H4 (cell line): ENCODE measurements around the gene IKBKE. TPM values are rescaled to one million over a fixed set of nuclear protein-coding genes. Genes with fewer than 3 reads are reported as not detected.

Experiments used
- DNase-seq: peaks from one replicate; pipeline ENCODE4 v3.0.0-alpha.2; 2015; ENCODE audit warnings: low spot score
- total RNA-seq: library from RNA; depleted of rRNA; stranded (reverse); fragments of >200 nt; shearing (Covaris generic); gene quantifications from 2 replicates; pipeline ENCODE4 v1.2.3, GENCODE V29; 2014

The IKBKE gene
- total RNA-seq, 1 experiment from 2014 or later, result 12.1 TPM

DNA sequence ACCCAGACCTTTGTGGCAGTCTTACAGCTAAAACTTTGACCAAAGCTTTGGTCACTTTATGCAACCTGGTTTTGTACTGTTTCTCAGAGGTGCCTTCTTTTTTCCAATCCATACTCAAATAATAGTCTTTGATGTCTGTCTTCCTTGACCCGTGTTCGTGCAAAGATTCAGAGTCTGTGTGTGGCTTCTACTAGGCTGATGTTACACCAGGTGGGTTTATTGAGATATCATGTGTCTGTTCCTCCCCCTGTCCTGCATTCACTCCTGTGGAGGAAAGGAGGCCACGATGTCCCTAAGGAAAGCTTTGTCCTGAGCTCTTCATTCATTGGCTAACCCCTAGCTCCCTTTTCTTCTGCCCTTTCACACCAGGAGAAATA lies 15.0 kb upstream of the IKBKE start:
- no peak for DNase-seq

DNA sequence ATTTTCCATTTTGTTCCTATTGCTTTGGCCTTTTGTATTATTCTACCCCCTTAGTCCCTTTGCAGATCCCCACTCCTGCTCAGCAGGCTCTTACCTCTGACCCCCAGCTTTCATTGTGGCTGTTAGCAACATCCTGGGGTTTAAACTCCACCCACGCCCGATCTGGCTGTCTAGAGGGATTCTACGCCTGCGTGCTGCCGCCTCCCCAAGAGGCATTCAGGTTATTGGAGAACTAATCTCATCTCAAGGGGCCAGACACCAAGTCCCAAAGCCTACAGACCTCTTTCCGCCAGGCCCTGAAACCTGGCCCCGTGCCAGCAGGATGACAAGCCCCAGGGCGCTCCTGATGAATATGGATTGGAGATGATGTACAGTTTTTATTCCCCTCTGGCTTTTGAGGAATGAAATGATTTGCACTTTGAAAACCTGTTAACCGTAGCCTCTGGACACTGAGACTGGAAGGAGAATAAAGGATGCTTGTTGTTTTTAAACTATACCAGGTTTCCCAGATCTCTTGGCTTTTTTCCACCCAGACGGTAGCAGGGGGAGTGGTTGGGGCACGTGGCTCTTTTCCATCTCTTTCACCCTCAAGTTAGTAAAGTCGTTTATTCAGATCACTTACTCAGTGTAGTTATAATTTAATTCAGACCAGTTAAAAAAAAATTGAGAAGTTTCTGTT lies 14.5 kb upstream of the IKBKE start:
- DNase-seq, result no peak

DNA sequence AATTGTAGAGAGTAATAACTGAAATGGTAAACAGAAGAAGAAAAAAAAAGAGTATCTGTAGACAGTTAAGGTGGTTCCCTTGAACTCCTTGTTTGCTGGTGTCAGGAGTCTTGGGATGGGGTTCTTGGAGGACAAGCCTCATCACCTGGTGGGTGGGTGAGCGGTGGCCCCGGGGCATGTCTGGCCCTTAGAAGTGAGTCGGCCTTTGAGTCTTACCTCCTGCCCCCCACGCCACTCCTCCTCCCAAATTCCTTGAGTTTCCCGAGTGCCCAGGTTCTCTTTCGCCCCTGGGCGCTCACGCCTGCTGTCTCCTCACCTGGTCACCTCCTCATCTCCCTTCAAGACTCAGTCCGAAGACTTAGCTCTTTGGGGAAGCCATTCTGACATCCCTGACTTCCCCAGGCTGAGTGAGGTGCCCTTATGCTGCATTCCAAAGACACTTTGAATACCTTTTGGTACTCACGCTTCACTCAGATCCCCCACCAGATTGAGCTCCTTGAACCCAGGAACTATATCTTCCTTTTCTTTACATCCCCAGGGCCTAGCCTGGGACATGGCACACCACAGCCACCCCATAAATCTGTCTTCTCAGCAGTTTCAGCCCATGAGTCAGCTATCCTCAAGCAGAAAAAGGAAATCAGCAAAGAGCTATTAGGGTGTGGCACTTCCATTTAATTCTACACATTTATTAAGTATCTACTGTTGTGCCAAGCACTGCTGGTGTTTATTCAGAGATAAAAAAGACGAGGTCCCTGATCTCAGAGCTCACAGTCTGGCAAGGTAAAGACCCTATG lies 13.5 kb upstream of the IKBKE start:
- DNase-seq, result no peak

DNA sequence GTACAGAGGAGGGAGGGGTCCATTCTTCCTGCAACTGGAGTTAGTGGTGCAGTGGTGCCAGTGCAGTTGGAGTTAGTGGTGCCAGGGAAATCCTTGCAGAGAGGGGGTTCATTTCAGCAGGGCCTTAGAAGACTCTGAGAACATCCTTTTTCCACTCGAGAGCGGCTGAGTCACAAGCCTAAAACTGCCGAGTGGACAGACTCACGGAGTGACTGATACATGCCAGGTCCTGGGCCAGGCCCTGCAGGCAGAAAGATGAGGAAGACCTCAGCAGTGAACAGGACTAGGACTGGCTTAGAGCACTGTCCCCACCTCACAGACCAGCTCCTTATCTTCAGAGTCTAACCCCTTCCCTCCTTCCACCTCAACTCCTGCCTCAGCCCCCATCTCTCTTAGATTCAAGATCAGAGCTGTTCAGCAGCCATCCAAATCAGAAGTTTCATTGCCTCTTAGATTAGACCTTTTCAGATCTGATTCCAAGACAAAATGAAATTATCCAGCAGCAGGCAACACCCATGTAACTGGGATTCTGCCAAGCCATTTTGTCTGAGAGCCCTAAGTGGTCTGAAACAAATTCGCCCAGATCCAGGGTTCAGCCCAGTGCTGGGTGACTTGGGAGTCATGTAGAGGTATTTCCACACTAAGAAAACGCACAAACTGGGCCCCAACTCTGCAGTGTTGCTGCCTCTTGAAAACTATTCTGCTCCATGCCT lies 12.7 kb upstream of the IKBKE start:
- no peak for DNase-seq

DNA sequence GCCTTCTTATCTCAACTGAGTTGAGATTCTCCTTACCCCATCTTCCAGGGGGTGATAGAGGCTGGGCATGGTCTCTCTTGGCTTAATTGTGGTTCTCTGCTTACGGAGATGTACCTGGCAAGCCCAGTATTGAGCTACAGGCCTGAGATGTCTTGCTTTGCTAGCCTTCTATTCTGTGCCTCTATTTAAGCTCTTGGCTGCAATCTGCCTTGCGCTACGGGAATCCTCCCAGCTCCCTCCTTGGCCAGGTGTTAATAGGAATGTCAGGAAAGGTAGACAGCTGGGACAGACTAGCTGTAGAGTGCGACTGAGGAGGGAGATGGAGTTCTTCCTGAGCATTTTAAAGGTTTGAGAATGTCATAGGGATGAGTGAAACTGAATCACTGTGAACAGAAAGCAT lies 10.6 kb upstream of the IKBKE start:
- DNase-seq, result no peak

DNA sequence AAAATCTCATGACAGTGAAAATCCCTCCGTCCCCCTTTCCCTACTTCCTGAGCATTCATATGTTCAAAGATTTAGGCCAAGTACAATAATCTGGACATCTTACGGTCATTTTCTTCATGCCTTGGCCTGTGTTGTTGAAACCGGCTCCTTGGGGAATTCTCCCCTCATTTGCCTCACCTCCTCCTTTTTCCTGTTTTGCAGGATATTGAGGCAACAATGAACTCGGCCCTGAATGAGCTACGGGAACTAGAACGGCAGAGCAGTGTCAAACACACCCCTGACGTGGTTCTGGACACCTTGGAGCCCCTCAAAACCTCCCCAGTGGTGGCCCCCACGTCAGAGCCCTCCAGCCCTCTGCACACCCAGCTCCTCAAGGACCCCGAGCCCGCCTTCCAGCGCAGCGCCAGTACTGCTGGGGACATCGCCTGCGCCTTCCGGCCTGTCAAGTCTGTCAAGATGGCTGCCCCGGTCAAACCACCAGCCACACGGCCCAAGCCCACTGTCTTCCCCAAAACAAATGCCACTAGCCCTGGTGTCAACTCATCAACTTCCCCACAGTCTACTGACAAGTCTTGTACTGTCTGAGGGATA lies 9.3 kb upstream of the IKBKE start:
- DNase-seq, result no peak

DNA sequence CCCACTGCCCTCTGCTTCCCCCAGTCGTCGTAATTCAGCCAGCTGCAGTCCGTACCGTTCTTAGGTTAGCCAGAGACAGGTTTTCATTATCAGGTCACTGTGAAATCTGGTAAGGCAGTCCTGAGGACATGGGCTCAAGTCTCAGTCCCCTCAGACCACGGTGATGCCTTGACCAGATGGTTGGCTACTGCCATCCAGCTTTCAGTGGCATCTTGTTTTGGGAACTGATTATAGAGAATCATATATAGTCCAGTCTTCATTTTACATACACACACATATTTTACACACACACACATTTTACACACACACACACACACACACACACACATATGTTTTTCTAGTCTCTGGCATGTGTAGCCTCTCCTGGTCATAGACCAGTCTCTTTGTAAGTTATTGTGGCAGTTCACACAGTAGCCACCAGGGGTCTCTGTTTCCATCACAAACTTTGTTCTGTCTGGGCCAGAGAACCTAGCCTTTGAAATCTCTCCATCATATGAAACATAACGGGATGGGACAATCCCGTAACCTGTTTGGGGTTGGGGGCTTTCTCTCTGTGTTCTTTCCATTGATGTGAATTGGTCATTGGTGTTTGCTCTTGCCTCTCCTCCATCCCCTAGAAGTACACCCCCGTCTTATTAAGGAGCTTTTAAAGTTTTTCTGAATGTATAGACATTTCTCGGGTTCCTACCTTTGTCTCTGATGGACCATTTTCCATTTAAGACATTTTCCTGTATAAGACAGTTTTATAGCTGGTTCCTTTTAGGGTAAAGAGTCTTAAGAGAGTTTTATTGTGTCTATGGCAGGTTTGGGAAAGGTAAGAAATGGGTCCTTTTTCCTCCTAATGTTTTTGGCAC lies 8.4 kb upstream of the IKBKE start:
- peak; percentile 37 for DNase-seq

DNA sequence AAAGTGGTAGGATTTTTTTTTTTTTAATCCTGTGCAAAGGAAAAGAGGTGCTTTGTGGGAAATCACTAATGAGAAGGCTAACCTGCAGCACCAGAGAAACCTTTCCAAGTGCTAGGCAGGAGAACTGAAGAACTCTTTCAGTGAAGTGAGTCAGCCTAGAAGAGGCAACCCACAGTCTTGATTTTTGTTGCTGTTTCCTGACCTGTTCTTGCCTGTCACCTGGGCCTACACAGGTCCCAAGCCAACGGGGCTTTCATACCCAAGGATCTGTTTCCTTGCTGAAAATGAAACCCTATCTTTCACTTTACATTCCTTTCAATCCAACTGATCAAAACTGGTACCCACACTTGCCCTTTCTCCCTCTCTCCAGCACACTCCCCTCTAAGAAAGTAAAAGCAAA lies 7.1 kb upstream of the IKBKE start:
- DNase-seq, result no peak

DNA sequence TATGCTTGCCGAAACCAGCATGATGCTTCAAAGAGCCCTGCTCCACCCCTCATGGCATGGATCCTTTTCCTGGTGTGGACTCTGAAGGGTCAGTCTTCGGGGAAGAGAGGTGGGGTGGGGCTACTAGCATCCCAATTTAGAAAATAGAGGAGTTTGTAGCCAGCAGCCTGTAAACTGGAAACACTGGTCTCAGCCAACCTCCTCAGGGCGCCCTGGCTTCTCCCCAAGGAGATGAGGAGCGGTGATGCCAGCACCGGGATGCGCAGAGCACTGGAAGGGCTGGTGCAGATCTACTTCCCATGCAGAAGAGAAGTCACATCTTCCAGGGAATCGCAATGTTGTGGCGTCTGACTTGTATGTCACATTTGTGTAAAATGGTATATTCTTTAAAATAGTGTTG lies 6.4 kb upstream of the IKBKE start:
- no peak for DNase-seq

DNA sequence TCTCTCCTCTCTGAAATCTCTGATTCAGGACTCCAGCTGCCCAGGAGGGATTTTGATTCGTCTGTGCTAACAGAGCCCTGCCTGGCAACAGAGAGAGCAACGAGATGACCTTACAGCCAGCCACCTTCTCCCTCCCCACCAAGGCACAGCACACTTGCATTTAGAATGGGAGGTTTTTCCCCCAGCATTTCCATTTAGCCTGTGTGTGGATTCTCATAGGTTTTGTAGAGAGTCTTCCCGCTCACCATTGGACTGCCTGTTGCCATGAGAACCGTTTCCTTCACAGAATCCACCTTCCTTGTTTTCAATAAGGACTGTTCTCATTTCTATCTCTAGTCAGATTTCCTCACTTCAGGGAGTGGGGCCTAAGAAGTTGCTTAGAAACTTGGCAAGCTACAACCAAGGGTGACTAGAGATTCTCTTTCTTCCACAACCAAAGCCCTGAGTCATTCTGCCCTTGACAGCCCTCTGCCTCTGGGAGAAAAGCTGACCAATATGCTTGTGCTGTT lies 5.8 kb upstream of the IKBKE start:
- DNase-seq, result peak; percentile 29

DNA sequence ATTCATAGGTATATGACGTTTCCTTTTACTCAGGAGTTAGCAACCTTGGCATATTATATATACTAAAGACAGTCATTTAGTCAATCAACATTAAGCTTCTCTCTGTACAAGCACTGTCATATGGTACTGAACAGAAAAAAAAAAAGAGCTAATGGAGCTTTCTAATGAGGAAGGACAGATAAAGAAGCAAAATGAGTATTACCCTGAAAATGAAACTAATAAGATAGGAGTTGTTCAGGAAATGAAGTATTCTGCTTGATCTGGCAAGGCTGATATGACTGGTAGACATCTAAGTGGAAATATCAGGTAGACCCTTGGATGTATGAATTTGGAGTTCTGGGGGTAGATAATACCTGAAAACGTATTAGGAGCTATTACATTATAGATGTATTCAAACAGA lies 4.3 kb upstream of the IKBKE start:
- DNase-seq, result no peak

DNA sequence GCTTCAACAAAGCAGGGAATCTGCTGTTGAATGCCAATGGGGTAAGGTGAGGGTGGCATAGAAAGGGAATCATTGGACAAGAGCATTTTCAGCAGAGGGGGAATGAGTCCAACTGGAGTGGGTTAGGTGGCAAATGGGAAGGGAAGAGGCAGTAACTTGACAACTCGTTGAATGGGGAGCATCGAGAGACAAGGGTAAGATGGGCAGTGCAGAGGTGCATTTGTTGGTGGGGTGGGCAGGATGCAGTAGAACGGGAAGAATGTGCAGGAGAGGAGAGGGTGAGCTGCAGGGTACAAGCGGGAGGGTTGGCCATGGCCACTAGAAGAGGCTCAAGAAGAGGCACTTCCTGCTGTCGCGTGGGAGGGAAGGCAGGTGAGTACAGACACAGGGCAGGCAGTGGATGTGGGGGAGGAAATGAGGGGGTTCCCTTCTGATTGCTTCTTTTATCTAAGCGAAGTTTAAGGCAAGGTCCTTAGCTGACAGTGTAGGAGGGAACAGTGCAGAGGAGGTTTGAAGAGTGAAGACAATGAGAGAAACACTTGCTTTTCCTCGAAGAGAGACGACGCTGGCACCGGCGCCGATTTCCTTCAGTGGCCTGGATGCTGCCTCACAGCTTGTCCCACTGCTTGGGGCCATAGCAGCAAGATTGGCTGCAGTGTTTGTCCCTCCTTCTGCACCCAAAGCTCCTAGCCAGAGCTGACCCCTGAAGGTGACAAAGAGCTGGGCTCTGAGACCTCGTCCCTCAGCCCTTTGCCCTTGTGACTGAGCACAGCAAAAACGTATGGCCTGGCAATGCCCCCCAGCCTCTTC lies 3.2 kb upstream of the IKBKE start:
- no peak for DNase-seq

DNA sequence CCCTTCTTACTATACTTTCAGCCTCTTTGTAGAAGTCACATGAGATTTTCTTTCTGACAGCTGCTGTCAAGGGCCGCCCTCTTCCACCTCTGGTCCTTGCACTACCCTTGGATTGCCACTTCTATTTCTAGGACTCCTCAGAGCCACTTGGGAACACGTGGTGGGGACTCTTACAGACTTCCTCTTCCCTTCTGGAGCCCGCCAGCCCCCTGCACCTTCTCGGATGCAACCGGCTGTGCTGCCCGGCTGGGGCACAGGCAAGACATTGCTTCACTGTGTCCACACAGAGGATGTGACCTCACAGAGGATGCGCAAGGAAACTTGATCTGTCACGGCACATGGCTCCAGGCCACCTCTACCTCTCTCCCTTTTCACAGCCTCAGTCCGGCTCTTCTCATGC lies 2.4 kb upstream of the IKBKE start:
- peak; percentile 30 for DNase-seq

DNA sequence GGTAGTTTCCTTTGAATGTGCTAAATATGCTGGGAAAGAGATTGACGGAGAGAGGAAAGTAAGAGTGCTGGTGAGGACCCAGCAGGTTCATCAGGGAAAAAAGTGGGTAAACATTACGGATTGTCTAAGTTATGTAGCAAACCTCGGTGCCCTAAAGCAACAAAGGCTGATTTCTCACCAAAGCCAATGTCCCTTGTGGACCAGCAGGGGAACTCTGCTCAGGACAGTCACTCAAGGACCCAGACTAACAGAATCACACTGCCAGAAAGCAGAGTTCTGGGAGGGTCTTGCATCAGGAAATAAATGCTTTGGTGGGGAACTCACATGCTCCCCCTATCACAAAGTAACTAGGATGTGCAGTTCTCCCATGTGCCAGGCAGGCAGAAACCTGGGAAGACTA lies 1.7 kb upstream of the IKBKE start:
- no peak for DNase-seq

DNA sequence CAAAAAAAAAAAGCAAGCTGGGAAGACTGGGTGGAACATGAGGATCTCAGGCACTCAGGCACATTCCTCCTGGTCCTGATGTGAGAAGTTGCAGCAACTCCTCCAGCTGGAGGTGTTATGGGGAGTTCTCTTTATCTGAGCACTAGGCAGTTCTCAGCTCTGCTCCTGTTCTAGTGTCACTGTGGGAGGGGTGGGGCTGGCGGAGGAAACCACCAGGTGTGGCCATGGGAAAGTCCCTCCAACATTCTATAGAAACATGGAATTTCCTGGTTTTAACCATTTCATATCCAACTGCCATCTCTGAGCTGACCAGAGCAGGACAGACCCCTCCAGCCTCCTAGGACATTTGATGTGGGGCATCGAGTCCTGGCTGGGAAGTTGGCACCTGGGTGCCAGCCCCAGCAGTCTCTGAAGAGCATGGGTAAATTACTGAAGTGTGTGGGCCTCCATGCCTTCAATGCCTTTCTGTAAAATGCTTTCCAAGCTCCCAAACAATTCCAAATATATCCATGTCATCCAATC lies 804 bp upstream of the IKBKE start:
- no peak for DNase-seq

DNA sequence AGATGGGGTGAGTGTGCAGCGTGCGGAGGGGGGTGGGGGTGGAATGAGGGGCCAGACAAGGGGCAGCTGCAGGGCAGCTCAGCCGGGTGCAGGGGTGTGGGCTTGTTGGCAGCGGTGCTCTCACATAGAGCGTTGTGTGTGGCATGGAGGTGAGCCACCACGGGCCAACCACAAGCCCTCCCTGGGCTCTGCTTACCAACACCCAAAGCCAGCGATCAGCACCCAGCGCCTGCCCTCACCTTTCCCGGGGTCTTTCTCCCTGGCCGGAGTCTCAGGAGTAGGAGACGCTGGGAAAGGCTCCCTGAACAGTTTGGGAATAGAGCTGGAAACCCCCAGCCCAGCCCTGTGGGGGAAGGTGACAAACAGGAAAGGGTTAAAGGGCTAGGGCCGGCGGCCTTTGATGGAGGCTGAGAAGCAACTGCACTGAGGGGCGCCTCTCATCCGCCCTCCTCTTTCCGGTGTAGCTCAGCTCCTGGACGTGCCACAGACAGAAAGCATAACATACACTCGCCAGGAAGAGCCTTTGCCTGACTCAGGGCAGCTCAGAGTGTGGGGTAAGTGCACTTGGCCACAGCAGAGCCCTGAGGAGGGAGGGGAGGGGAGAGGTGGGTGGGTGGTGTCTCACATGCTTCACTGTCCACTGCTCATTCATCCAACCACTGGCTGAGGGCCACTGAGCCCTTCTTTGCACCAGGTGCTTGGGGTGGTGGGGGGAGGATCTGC lies 577 bp downstream of the IKBKE start:
- peak; percentile 42 for DNase-seq

DNA sequence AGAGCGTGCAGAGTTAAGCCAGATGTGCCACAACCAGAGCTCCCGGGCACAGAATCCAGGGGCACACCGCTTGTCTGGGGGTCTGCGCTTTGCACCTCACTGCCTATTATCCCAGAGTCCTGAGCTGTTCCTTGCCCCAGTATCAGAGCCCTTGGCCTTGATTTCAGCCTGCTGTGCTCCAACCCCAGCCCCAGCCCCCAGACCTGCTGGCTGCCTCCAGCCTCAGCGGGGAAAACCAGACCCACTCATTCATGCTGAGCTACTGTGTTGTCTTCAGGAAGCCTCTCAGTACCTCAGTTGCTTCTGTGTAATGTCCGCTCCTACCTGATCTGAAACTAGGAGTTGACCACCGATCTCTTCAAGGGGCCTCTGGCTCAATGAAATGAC lies 1.1 kb downstream of the IKBKE start:
- DNase-seq, result no peak

DNA sequence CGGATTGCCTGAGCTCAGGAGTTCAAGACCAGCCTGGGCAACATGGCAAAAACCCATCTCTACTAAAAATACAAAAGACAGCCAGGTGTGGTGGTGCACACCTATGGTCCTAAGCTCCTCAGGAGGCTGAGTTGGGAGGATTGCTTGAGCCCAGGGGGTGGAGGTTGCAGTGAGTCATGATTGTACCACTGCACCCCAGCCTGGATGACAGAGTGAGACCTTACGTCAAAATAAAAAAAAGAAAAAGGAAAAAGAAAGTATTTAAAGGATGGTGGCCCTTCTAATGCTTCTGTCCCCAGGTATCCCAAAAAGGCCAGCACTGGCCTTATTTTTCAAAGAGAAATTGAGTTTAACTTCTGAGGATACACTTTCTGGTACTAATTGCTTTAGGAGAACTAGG lies 1.7 kb downstream of the IKBKE start:
- DNase-seq, result no peak

DNA sequence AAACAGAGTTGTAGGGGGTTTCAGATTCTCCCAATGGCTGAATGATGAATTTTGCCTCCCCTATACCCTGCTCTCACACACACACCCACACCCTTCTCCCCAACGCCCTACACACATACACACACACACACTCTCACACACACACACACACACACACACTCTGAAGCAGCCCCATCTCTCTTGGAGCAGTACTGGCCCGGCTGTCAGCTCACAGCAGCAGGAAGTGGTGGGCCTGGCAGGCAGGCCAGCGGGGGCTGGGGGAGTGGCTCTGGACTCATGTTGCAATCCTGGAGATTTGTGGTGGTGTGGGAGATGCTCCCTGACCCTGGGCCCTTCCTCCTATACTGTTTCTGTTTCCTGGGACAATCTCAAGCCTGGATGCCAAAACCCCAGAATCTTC lies 2.2 kb downstream of the IKBKE start:
- DNase-seq, result peak; percentile 57

DNA sequence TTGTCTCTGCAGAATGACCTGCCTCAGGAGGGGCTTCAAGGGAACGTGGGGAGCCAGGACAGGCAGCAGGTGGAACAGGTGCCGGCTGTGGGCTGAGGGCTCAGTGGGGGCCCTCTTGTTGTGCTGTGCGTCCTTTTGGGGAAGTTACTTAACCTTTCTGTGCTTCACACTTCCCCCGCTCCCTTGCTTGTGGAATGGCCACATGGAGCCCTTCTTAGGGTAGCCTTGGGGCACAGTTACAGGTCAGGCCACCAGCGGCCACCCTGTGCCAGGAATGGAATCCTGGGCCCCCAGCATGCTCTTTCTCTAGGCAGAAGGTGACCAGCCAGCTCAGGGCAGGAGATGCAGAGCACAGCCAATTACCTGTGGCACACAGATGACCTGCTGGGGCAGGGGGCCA lies 2.6 kb downstream of the IKBKE start:
- DNase-seq, result no peak
